H1 (cell line): ENCODE data around the gene RPLP2. TPM values are rescaled to one million over a fixed set of nuclear protein-coding genes. Genes with fewer than 3 reads are reported as not detected.
A peak's percentile ranks its signal among the peaks of the same experiment; 100 is the strongest.

Experiments used
- CTCF ChIA-PET: fragments of 300-600 bp; sonication (Branson Sonifier 250); formaldehyde crosslinking; loops from one replicate; lab custom pipeline; 2021; ENCODE audit not compliant: partially characterized antibody; lab: Charles Lee
- POLR2A ChIA-PET: fragments of 300-600 bp; sonication (Branson Sonifier 250); formaldehyde crosslinking; loops from one replicate; lab custom pipeline; 2021; ENCODE audit warnings: inconsistent platforms; ENCODE audit not compliant: partially characterized antibody; lab: Charles Lee
- DNase-seq, 2 experiments: peaks; one replicate each; pipeline versions ENCODE4 v3.0.0 to v3.0.0-alpha.2; 2010 to 2022; ENCODE audit warnings: low spot score in 2 of 2, low read depth in 1 of 2, mixed read lengths in 1 of 2
- FAIRE-seq: peaks from 2 replicates; lab custom pipeline; 2011; peaks lifted over from hg19 to GRCh38; lab: Jason Lieb, UNC
- H2AFZ ChIP-seq: 2 replicates; pipeline ENCODE4 v1.8.1; 2012; ENCODE audit warnings: low read length, inconsistent platforms
- H2AK5ac ChIP-seq: 2 replicates; pipeline ENCODE4 v1.6.1; 2013; ENCODE audit warnings: low read depth, low read length
- H2BK120ac ChIP-seq: replicated peaks from 2 replicates; pipeline ENCODE3; 2013; ENCODE audit warnings: low read depth, low read length, inconsistent platforms
- H2BK12ac ChIP-seq: 2 replicates; pipeline ENCODE4 v1.6.1; 2013; ENCODE audit warnings: low read depth, low read length
- H2BK15ac ChIP-seq: 2 replicates; pipeline ENCODE4 v1.6.1; 2013; ENCODE audit warnings: low read length
- H2BK20ac ChIP-seq: 2 replicates; pipeline ENCODE4 v1.6.1; 2013; ENCODE audit warnings: low read length
- H2BK5ac ChIP-seq: 2 replicates; pipeline ENCODE4 v1.6.1; 2013; ENCODE audit warnings: low read depth, low read length
- H3K14ac ChIP-seq: 2 replicates; pipeline ENCODE4 v1.6.1; 2013; ENCODE audit warnings: inconsistent platforms; ENCODE audit not compliant: insufficient read length
- H3K18ac ChIP-seq: 2 replicates; pipeline ENCODE4 v1.6.1; 2013; ENCODE audit warnings: low read length; ENCODE audit errors: extremely low read depth
- H3K23ac ChIP-seq: 2 replicates; pipeline ENCODE4 v1.6.1; 2013; ENCODE audit warnings: inconsistent platforms; ENCODE audit not compliant: insufficient read length
- H3K23me2 ChIP-seq: 2 replicates; pipeline ENCODE4 v1.6.1; 2013; ENCODE audit warnings: low read depth, low read length
- H3K27ac ChIP-seq: 2 replicates; pipeline ENCODE4 v1.6.1; 2011; ENCODE audit warnings: low read depth, low read length, inconsistent platforms
- H3K27me3 ChIP-seq, 4 experiments: replicated peaks in 1 of 4; 1 replicate in 1 of 4; 2 replicates in 3 of 4; pipeline versions ENCODE4 v1.6.1 to v1.8.1; 2011 to 2013; ENCODE audit warnings: low read length in 3 of 4, mild to moderate bottlenecking in 3 of 4, inconsistent platforms in 2 of 4, mixed read lengths in 2 of 4, moderate library complexity in 1 of 4; ENCODE audit not compliant: control insufficient read depth in 3 of 4, insufficient read depth in 3 of 4; ENCODE audit errors: extremely low read depth in 1 of 4
- H3K36me3 ChIP-seq, 4 experiments: 2 replicates each; pipeline versions ENCODE4 v1.6.1 to v1.8.1; 2011 to 2013; ENCODE audit warnings: mild to moderate bottlenecking in 4 of 4, low read length in 3 of 4, moderate library complexity in 2 of 4, control low read depth in 1 of 4, inconsistent platforms in 1 of 4; ENCODE audit not compliant: insufficient read depth in 4 of 4, control insufficient read depth in 2 of 4
- H3K4ac ChIP-seq: replicated peaks from 2 replicates; pipeline ENCODE3; 2013; ENCODE audit warnings: low read length, low read depth, mixed read lengths, inconsistent platforms; ENCODE audit not compliant: insufficient read length
- H3K4me1 ChIP-seq, 4 experiments: replicated peaks in 1 of 4; 1 replicate in 1 of 4; 2 replicates in 3 of 4; pipeline versions ENCODE4 v1.6.1 to v1.8.1; 2011 to 2013; ENCODE audit warnings: low read length in 3 of 4, inconsistent platforms in 2 of 4, mixed read lengths in 1 of 4; ENCODE audit not compliant: insufficient read depth in 4 of 4, control insufficient read depth in 3 of 4
- H3K4me2 ChIP-seq, 2 experiments: 2 replicates each; pipeline versions ENCODE4 v1.6.1 to v1.8.1; 2011 to 2013; ENCODE audit warnings: low read depth in 2 of 2, low read length in 2 of 2, control low read depth in 1 of 2, inconsistent platforms in 1 of 2, mild to moderate bottlenecking in 1 of 2; ENCODE audit not compliant: insufficient read depth in 1 of 2
- H3K4me3 ChIP-seq, 4 experiments: fragments of 200-600, 300-600 bp in 1 of 4; sonication (generic), shearing (Covaris generic), sonication (Bioruptor Twin) in 1 of 4; 2 replicates each; pipeline versions ENCODE4 v1.5.1 to v1.8.1; 2011 to 2016; ENCODE audit warnings: low read length in 4 of 4, low read depth in 3 of 4, control low read depth in 2 of 4, inconsistent platforms in 2 of 4, mild to moderate bottlenecking in 2 of 4, mixed read lengths in 1 of 4, moderate library complexity in 1 of 4; ENCODE audit not compliant: insufficient read depth in 2 of 4; ENCODE audit errors: extremely low read depth in 1 of 4
- H3K56ac ChIP-seq: replicated peaks from 2 replicates; pipeline ENCODE3; 2013; ENCODE audit warnings: low read depth, mild to moderate bottlenecking, mixed read lengths, low read length, inconsistent platforms; ENCODE audit not compliant: insufficient read length
- H3K79me1 ChIP-seq: 2 replicates; pipeline ENCODE4 v1.6.1; 2013; ENCODE audit warnings: low read depth, low read length, control low read depth
- H3K79me2 ChIP-seq, 2 experiments: 2 replicates each; pipeline versions ENCODE4 v1.6.1 to v1.8.1; 2012 to 2013; ENCODE audit warnings: low read length in 2 of 2, mild to moderate bottlenecking in 2 of 2, inconsistent platforms in 1 of 2; ENCODE audit not compliant: insufficient read depth in 2 of 2, control insufficient read depth in 1 of 2
- H3K9ac ChIP-seq, 4 experiments: replicated peaks in 1 of 4; 1 replicate in 1 of 4; 2 replicates in 3 of 4; pipeline versions ENCODE4 v1.6.1 to v1.8.1; 2011 to 2013; ENCODE audit warnings: low read depth in 3 of 4, low read length in 3 of 4, control low read depth in 2 of 4, mild to moderate bottlenecking in 2 of 4, moderate library complexity in 2 of 4, inconsistent platforms in 1 of 4; ENCODE audit errors: extremely low read depth in 1 of 4
- H3K9me3 ChIP-seq, 2 experiments: 2 replicates each; pipeline versions ENCODE4 v1.6.1 to v1.8.1; 2012 to 2013; ENCODE audit warnings: mild to moderate bottlenecking in 2 of 2, moderate library complexity in 2 of 2, control low read depth in 1 of 2, inconsistent platforms in 1 of 2, low read depth in 1 of 2, low read length in 1 of 2, mixed read lengths in 1 of 2; ENCODE audit not compliant: insufficient read depth in 2 of 2
- H4K20me1 ChIP-seq, 2 experiments: replicated peaks in 1 of 2; 2 replicates each; pipeline versions ENCODE3 to v1.8.1; 2011 to 2013; ENCODE audit warnings: inconsistent platforms in 2 of 2, low read length in 2 of 2, mild to moderate bottlenecking in 1 of 2; ENCODE audit not compliant: insufficient read depth in 2 of 2, control insufficient read depth in 1 of 2
- H4K5ac ChIP-seq: 2 replicates; pipeline ENCODE4 v1.6.1; 2013; ENCODE audit warnings: low read length, low read depth, mixed read lengths, inconsistent platforms; ENCODE audit not compliant: insufficient read length
- H4K8ac ChIP-seq: 2 replicates; pipeline ENCODE4 v1.8.0; 2013; ENCODE audit warnings: mild to moderate bottlenecking, moderate library complexity, low read length, inconsistent platforms; ENCODE audit not compliant: insufficient read depth; ENCODE audit errors: extremely low read depth
- H4K91ac ChIP-seq: replicated peaks from 2 replicates; pipeline ENCODE3; 2013; ENCODE audit warnings: low read length, mixed read lengths, inconsistent platforms; ENCODE audit not compliant: insufficient read length
- ATF2 ChIP-seq: IDR thresholded peaks from 2 replicates; pipeline ENCODE4 v1.6.1; 2012; ENCODE audit warnings: low read length, inconsistent platforms
- BCL11A ChIP-seq, 2 experiments: IDR thresholded peaks; one replicate each; pipeline ENCODE4 v1.6.1; 2011; ENCODE audit warnings: low read depth in 2 of 2, low read length in 2 of 2, mild to moderate bottlenecking in 2 of 2
- CTCF ChIP-seq, 3 experiments: IDR thresholded peaks; 1 replicate in 2 of 3; 2 replicates in 1 of 3; pipeline versions ENCODE4 v1.5.1 to v1.6.1; 2011; ENCODE audit warnings: low read length in 3 of 3, mild to moderate bottlenecking in 3 of 3, inconsistent platforms in 2 of 3, low read depth in 1 of 3, moderate library complexity in 1 of 3; ENCODE audit not compliant: insufficient read depth in 1 of 3; ENCODE audit errors: control extremely low read depth in 1 of 3
- RXRA ChIP-seq: IDR thresholded peaks from 2 replicates; pipeline ENCODE4 v1.6.1; 2011; ENCODE audit warnings: low read depth, mild to moderate bottlenecking, low read length, moderate library complexity; ENCODE audit not compliant: insufficient read depth
- WGBS, 2 experiments: shearing (Covaris generic) in 1 of 2; methylation state at CpG; one replicate each; pipeline versions ENCODE4 v1.1.6 to v1.1.7; 2013 to 2015; ENCODE audit warnings: low lambda C conversion rate in 2 of 2, mixed read lengths in 2 of 2, inconsistent platforms in 1 of 2, low coverage in 1 of 2, missing lambda C conversion rate in 1 of 2; ENCODE audit not compliant: insufficient replicate concordance in 2 of 2, insufficient coverage in 1 of 2, insufficient read length in 1 of 2; ENCODE audit errors: extremely low coverage in 1 of 2, missing lambda C conversion rate in 1 of 2; 5-methylcytosine and 5-hydroxymethylcytosine counted together
- polyA plus RNA-seq, 7 experiments: library from polyadenylated mRNA; depleted of rRNA in 3 of 7; stranded (reverse) in 5 of 7; unstranded in 2 of 7; fragments of >200 nt in 5 of 7; fragments of 200-250 nt in 2 of 7; gene quantifications; 1 replicate in 5 of 7; 2 replicates in 1 of 7; 4 replicates in 1 of 7; pipeline versions ENCODE4 v1.2.1 to v1.2.3, GENCODE V29; 2011 to 2013; ENCODE audit warnings: missing spikeins in 2 of 7, mixed read lengths in 2 of 7
- total RNA-seq: library from RNA; stranded (reverse); fragmentation: NEBNext Ultra II Directional; extraction: Animal tissue kit (Norgen Biotek cat#: 25700); gene quantifications from 2 replicates; pipeline ENCODE4 v1.2.1, GENCODE V29; 2021

RPLP2 gene
- total and polyA plus RNA-seq, 2 of the 8 experiments (the other 6 are each of a cell fraction or from before 2014, with no cell fraction given): 1,789 to 2,106 TPM

- CTCF ChIA-PET: interaction anchor here (0.7 to 5.4 kb wide), 14 partner anchors 10 to 203 kb away, joined by 3 to 35 read pairs (median 4); no protein-coding TSS in a partner anchor
- peaks cover 0 to 2% (median 0%) of the 10 kb centered on the region in 4 experiments; a peak in 5 of 7 replicates for H3K27me3 ChIP-seq
- no peak overlapping the region for H3K56ac ChIP-seq
- no peak overlapping the region for H3K23ac ChIP-seq
- no peak overlapping the region for H3K14ac ChIP-seq
- peaks cover 17 to 44% of the 10 kb centered on the region in 2 experiments for H4K20me1 ChIP-seq
- H3K79me1 ChIP-seq: peaks cover 2% of the 10 kb centered on the region; the same call in 1 of the 2 replicates
- H3K23me2 ChIP-seq: peaks cover 18% of the 10 kb centered on the region; the same call in 1 of the 2 replicates
- peak overlapping the region; percentile 32 for H3K18ac ChIP-seq
- H3K9me3 ChIP-seq: no peaks in the 10 kb centered on the region
- WGBS, 2 experiments: 22% methylated on average over 27 of the region's 28 CpGs; no CpG with 5 or more reads in 1 of the 2 experiments
- POLR2A ChIA-PET: interaction anchor here (0.6 to 13.8 kb wide), 12 partner anchors 9 to 371 kb away, joined by 3 to 234 read pairs (median 4); partner anchors contain the start of genes CD151, PIDD1, POLR2L and TSPAN4
- no peak overlapping the region for H3K27ac ChIP-seq
- H2AFZ ChIP-seq: no peak overlapping the region
- FAIRE-seq: no peak
- H3K9ac ChIP-seq: 0 out of 7 replicates have a peak overlapping the region, but pooled peaks of 1 of the 4 experiments have one; percentile 13
- H3K4me2 ChIP-seq: peak overlapping the region; percentile 67 to 86
- peak in 1 of 2 experiments; percentile 76 for DNase-seq
- H2BK5ac ChIP-seq: no peak overlapping the region
- H3K4me1 ChIP-seq: peaks cover 0 to 35% (median 19%) of the 10 kb centered on the region in 4 experiments; a peak in 6 of 7 replicates
- H3K36me3 ChIP-seq: no peaks in the 10 kb centered on the region
- no peak overlapping the region for H4K8ac ChIP-seq
- no peak overlapping the region for H2BK120ac ChIP-seq
- H2BK15ac ChIP-seq: no peak overlapping the region; the same call in 1 of the 2 replicates
- no peak overlapping the region for H2BK20ac ChIP-seq
- H3K4ac ChIP-seq: no peak overlapping the region
- peak overlapping the region; percentile 38 to 69 (median 55) for H3K4me3 ChIP-seq
- no peak overlapping the region for H2AK5ac ChIP-seq
- no peak overlapping the region for H4K91ac ChIP-seq
- no peak overlapping the region for H4K5ac ChIP-seq
- H3K79me2 ChIP-seq: peaks cover 0 to 1% of the 10 kb centered on the region in 2 experiments; a peak in 1 of 4 replicates
- no peak overlapping the region for H2BK12ac ChIP-seq
- TF ChIP-seq ATF2 (no peak), CTCF (IDR thresholded peaks at IDR 0.05; ENCODE audit: control extremely low read depth in 1 of 3, insufficient read depth in 1 of 3, low read depth in 1 of 3, low read length in 3 of 3) (peak in 2 of 3 experiments; percentile 53 to 55; a peak in 3 of 4 replicates), RXRA (0 out of 2 replicates have a peak, but pooled peaks have one; percentile 75), BCL11A (IDR thresholded peaks at IDR 0.05; ENCODE audit: low read depth in 2 of 2, low read length in 2 of 2) (no peak)
Measured at GRCh38 chr11:850775-851763, 41.3 kb downstream of the RPLP2 start.
